ENCODE data around the gene AVPR1A.

The AVPR1A gene

DNA sequence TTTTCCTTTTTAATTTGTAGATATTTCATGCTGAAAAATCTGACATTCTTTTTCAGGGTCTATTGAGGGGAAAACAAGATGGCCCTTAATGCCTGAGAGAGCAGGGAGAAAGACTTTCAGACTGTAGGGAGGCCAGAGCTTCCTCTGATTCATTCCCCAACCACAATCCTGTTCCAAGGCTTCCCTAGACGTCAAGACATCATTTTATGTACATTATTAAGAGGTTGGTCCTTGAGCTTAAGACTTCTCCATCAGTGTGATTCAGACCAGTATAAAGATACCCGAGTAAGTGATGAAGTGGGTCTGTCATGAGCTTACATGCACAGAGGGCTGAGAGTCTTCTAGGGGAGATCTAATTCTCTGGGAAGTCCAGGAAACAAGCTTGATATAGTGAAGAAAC lies 57.3 kb downstream of the AVPR1A start:
- DNase-seq (ENCODE audit: low spot score), result no peak

- no peak for DNase-seq (ENCODE audit: low spot score)
These were observed 57.9 kb downstream of the AVPR1A start for GRCh38 chr12:63093084-63093483.
